PFSK-1 (cell line): Measurements from ENCODE around the gene MYL4.

ENCODE experiments used
- FOXP2 ChIP-seq: optimal IDR thresholded peaks from 2 replicates; pipeline ENCODE3; 2011; ENCODE audit warnings: borderline replicate concordance, control low read depth, inconsistent platforms; ENCODE audit not compliant: insufficient read depth; ENCODE audit errors: extremely low read length, extremely low read depth
- POLR2AphosphoS5 ChIP-seq: IDR thresholded peaks from 2 replicates; pipeline ENCODE4 v1.6.1; 2012; ENCODE audit warnings: low read depth, mild to moderate bottlenecking, control low read depth, low read length, moderate library complexity
- SIN3A ChIP-seq: IDR thresholded peaks from 2 replicates; pipeline ENCODE4 v1.6.1; 2012; ENCODE audit warnings: mild to moderate bottlenecking, low read length, moderate library complexity, borderline replicate concordance; ENCODE audit not compliant: insufficient read depth
- TAF1 ChIP-seq: IDR thresholded peaks from 2 replicates; pipeline ENCODE4 v1.6.1; 2012; ENCODE audit warnings: low read length, control low read depth, borderline replicate concordance; ENCODE audit not compliant: insufficient read depth
- TF ChIP-seq, protein P1 (sequence below), 2 experiments: IDR thresholded peaks; 2 replicates each; pipeline versions ENCODE4 v1.6.1 to v1.8.0; 2011 to 2012; ENCODE audit warnings: low read depth in 2 of 2, low read length in 2 of 2, control low read depth in 1 of 2, inconsistent platforms in 1 of 2, mild to moderate bottlenecking in 1 of 2, moderate library complexity in 1 of 2; ENCODE audit not compliant: insufficient read depth in 1 of 2

Gene MYL4

DNA sequence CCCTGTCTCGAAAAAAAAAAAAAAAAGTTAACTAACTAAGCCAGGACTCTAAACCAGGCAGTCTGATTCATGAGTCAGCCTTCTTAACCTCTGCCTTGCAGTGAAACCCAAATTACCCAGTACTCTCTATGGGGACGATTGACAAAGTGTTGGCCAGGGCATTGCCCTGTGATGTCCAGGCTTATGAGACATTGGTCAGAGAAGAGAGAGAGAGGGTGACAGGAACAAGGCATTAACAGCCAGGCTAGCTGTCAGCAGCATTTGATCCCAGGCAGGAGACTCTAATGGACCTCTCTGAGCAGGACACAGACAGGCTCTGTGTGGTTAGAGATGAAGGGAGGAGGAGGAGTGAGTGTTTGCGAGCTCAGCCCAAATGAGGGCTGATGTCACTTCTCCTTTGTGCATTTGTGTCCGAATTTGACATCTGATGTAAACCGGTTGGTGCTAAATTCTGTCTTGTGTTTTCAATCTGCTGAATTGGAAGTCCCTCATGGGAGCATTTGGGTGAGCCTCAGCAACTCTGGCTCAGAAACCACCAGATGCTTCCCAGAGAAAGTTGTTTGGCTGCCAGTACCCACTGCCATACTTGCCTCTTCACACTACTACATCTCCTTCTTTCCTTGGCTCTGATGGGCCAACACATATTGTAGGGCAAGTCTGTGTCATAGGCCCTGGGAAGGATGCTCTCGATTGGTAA, 4.3 kb upstream of the MYL4 start:
- TF ChIP-seq, protein P1, sequence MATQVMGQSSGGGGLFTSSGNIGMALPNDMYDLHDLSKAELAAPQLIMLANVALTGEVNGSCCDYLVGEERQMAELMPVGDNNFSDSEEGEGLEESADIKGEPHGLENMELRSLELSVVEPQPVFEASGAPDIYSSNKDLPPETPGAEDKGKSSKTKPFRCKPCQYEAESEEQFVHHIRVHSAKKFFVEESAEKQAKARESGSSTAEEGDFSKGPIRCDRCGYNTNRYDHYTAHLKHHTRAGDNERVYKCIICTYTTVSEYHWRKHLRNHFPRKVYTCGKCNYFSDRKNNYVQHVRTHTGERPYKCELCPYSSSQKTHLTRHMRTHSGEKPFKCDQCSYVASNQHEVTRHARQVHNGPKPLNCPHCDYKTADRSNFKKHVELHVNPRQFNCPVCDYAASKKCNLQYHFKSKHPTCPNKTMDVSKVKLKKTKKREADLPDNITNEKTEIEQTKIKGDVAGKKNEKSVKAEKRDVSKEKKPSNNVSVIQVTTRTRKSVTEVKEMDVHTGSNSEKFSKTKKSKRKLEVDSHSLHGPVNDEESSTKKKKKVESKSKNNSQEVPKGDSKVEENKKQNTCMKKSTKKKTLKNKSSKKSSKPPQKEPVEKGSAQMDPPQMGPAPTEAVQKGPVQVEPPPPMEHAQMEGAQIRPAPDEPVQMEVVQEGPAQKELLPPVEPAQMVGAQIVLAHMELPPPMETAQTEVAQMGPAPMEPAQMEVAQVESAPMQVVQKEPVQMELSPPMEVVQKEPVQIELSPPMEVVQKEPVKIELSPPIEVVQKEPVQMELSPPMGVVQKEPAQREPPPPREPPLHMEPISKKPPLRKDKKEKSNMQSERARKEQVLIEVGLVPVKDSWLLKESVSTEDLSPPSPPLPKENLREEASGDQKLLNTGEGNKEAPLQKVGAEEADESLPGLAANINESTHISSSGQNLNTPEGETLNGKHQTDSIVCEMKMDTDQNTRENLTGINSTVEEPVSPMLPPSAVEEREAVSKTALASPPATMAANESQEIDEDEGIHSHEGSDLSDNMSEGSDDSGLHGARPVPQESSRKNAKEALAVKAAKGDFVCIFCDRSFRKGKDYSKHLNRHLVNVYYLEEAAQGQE (IDR thresholded peaks at IDR 0.05; ENCODE audit: insufficient read depth in 1 of 2, low read depth in 2 of 2, low read length in 2 of 2): no peak
- TF ChIP-seq FOXP2: no peak
- no peak for TF ChIP-seq SIN3A

GRCh38 chr17:47205419-47205963, 3.7 kb upstream of the MYL4 start:
- TF ChIP-seq, protein P1 (IDR thresholded peaks at IDR 0.05; ENCODE audit: insufficient read depth in 1 of 2, low read depth in 2 of 2, low read length in 2 of 2): no peak
- TF ChIP-seq SIN3A (no peak), FOXP2 (no peak), POLR2AphosphoS5 (no peak), TAF1 (no peak)

DNA sequence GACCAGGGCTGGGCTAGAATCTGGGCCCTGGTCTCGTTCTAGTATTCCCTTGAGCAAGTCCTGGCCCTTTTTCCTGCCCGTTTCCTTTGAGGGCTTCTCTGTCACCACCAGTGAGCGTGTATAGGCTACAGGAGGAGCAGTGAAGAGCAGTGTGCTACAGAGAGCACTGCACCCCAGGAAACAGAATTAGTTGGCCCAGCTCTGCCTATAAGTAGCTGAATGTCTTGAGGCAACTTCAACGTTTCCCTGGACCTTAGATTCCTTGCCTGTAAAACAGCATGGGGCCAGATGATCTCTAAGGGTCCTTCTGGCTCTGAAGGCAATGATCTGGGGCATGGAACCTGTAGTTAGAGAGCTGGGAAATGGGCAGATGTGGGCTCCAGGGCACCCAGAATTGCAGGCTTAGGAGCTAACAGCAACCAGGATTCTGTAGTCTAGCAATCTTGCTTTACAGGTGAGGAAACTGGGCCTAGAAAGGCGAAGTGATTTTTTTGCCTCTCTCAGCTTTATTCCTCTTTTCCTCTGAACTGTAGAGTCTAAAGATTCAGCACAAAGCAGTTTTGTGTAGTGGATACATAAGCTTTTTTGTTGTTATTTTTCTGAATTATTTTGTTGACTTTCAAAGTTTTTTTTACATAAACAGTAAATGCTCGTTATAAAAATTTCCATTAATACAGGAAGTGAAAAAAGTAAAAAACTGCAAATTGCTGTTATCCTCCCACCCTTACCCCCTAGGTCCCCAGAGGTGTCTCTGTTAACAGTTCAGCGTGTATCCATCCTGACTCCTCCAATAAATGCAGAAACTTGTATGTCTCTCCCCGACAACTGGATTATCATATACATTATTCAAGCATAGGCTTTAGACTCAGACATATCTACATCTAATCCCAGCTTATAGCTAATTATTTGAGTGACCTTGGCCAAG, 1.7 kb upstream of the MYL4 start:
- TF ChIP-seq POLR2AphosphoS5 (no peak), TAF1 (no peak), SIN3A (no peak), FOXP2 (no peak)
- TF ChIP-seq, protein P1 (IDR thresholded peaks at IDR 0.05; ENCODE audit: insufficient read depth in 1 of 2, low read depth in 2 of 2, low read length in 2 of 2): no peak

DNA sequence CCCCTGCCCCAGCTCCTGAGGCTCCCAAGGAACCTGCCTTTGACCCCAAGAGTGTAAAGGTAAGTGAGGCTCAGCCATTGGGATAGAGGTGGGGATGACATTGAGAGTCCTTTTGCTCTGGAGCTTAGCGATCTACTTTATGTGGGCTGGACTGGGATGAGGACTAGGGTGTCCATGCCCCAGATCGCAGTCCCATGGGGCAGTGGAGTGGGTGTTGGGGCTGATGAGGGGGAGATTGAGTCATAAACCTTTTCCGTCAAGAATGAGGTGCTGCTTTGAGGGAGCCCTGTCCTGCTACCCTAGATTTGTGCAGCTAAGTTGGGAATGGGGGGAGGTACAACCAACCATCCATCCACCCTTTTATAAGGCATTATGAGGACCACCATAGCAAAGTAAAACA, 351 bp downstream of the MYL4 start:
- TF ChIP-seq SIN3A: no peak
- no peak for TF ChIP-seq POLR2AphosphoS5

DNA sequence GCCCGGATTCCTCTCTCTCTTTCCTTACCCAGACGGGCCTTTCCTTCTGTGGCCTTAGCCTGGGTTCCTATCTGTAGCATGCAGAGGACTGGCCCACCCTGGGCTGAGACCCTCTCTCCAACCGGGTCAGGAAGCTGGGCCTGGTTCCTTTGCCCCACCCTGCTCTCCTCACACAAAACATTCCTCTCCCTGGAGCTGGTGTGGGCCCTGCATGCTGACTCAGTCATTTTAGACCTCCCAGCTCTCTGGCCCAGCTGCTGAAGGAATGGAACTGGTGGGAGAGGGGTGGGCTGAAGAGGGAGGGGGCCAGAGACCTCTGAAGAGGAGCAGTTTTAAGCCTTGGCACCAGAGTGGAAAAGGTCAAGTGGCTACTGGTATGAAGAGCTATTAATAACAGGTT, 957 bp downstream of the MYL4 start:
- no peak for TF ChIP-seq TAF1
- no peak for TF ChIP-seq FOXP2
- TF ChIP-seq POLR2AphosphoS5: no peak
- no peak for TF ChIP-seq SIN3A
- TF ChIP-seq, protein P1 (IDR thresholded peaks at IDR 0.05; ENCODE audit: insufficient read depth in 1 of 2, low read depth in 2 of 2, low read length in 2 of 2): no peak
